Kidney (tissue), 14 donors: ENCODE measurements around the gene GRN. TPM values are rescaled to one million over a fixed set of nuclear protein-coding genes. Genes with fewer than 3 reads are reported as not detected.
A peak's percentile ranks its signal among the peaks of the same experiment; 100 is the strongest.

Experiments
- DNase-seq, 5 donors: peaks; one replicate each; pipeline ENCODE4 v3.0.0-alpha.2; 2013 to 2020
- FAIRE-seq: peaks from 2 replicates; lab custom pipeline; 2012; peaks lifted over from hg19 to GRCh38; lab: Jason Lieb, UNC
- H3K27ac ChIP-seq, 2 donors: one replicate each; pipeline ENCODE4 v1.7.0; 2013; ENCODE audit warnings: low read depth in 2 of 2, low read length in 2 of 2, inconsistent platforms in 1 of 2
- H3K27me3 ChIP-seq: one replicate; pipeline ENCODE4 v1.7.1; 2013; ENCODE audit warnings: low read length, inconsistent platforms; ENCODE audit not compliant: control insufficient read depth, insufficient read depth
- H3K36me3 ChIP-seq, 3 donors: one replicate each; pipeline versions ENCODE4 v1.7.0 to v1.7.1; 2013; ENCODE audit warnings: low read length in 3 of 3, control low read depth in 1 of 3, inconsistent platforms in 1 of 3; ENCODE audit not compliant: insufficient read depth in 3 of 3, control insufficient read depth in 2 of 3
- H3K4me1 ChIP-seq, 3 donors: one replicate each; pipeline versions ENCODE4 v1.7.0 to v1.7.1; 2013; ENCODE audit warnings: low read length in 3 of 3, inconsistent platforms in 1 of 3, low read depth in 1 of 3; ENCODE audit not compliant: control insufficient read depth in 2 of 3, insufficient read depth in 2 of 3
- H3K4me3 ChIP-seq, 3 donors: one replicate each; pipeline versions ENCODE4 v1.7.0 to v1.8.1; 2013; ENCODE audit warnings: low read length in 3 of 3, control low read depth in 1 of 3, inconsistent platforms in 1 of 3
- H3K9ac ChIP-seq, 3 donors: one replicate each; pipeline versions ENCODE4 v1.7.0 to v1.7.1; 2013; ENCODE audit warnings: low read length in 3 of 3, control low read depth in 1 of 3, inconsistent platforms in 1 of 3
- H3K9me3 ChIP-seq, 3 donors: one replicate each; pipeline versions ENCODE4 v1.7.0 to v1.7.1; 2013; ENCODE audit warnings: low read length in 3 of 3, control low read depth in 1 of 3, inconsistent platforms in 1 of 3; ENCODE audit not compliant: control insufficient read depth in 2 of 3, insufficient read depth in 1 of 3
- intact Hi-C: fragments of 100-400 bp; cut with DNase I; formaldehyde crosslinking; loops from one replicate; pipeline ENCODE4 v1.11.1; 2022
- polyA plus RNA-seq: library from polyadenylated mRNA; stranded (reverse); fragments of 350-450 nt; fragmentation: Illumina TruSeq; extraction: RNeasy Lipid Tissue Mini Kit (QIAGEN cat#74804); gene quantifications from one replicate; pipeline ENCODE4 v1.2.3, GENCODE V29; 2014; ENCODE audit warnings: low read depth, low replicate concordance; ENCODE audit not compliant: insufficient read depth
- total RNA-seq: library from RNA; stranded (reverse); fragmentation: NEBNext Ultra II Directional; extraction: Animal tissue kit (Norgen Biotek cat#: 25700); gene quantifications from one replicate; pipeline ENCODE4 v1.2.1, GENCODE V29; 2021
- TF ChIP-seq, protein P1 (sequence below): IDR thresholded peaks from 3 replicates; pipeline ENCODE4 v1.5.1; 2012; ENCODE audit warnings: mild to moderate bottlenecking, moderate library complexity, borderline replicate concordance; ENCODE audit not compliant: insufficient read depth; ENCODE audit errors: extremely low read depth
- donor health status: control.
- donor health status: control.
- donor health status: control.
- donor health status: control.
- donor health status: control.
- donor health status: DM: yes; HTN: yes; CAD: no.
- donor health status: Normal renal cell carcinoma (clear cell type).

The GRN gene
- total and polyA plus RNA-seq, 2 donors from 2014 or later, result 235 to 353 TPM

- Histone ChIP-seq H3K9me3 (no peaks in the 10 kb centered on the region), H3K36me3 (no peaks in the 10 kb centered on the region), H3K4me3 (no peak overlapping the region), H3K9ac (no peak overlapping the region), H3K27me3 (no peaks in the 10 kb centered on the region), H3K4me1 (peaks cover 0 to 11% (median 0%) of the 10 kb centered on the region in 3 donors), H3K27ac (no peak overlapping the region)
- DNase-seq, result peak in 1 of 5 donors; percentile 51
- intact Hi-C loops, result no loop called here
- TF ChIP-seq, protein P1, sequence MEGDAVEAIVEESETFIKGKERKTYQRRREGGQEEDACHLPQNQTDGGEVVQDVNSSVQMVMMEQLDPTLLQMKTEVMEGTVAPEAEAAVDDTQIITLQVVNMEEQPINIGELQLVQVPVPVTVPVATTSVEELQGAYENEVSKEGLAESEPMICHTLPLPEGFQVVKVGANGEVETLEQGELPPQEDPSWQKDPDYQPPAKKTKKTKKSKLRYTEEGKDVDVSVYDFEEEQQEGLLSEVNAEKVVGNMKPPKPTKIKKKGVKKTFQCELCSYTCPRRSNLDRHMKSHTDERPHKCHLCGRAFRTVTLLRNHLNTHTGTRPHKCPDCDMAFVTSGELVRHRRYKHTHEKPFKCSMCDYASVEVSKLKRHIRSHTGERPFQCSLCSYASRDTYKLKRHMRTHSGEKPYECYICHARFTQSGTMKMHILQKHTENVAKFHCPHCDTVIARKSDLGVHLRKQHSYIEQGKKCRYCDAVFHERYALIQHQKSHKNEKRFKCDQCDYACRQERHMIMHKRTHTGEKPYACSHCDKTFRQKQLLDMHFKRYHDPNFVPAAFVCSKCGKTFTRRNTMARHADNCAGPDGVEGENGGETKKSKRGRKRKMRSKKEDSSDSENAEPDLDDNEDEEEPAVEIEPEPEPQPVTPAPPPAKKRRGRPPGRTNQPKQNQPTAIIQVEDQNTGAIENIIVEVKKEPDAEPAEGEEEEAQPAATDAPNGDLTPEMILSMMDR, result no peak
- FAIRE-seq, result no peak
These were observed 38.8 kb downstream of the GRN start for GRCh38 chr17:44383861-44384260.

GRCh38 chr17:44384281-44384822 lies 39.2 kb downstream of the GRN start:
- no peak overlapping the region for H3K27ac ChIP-seq
- no peak for FAIRE-seq
- peaks cover 0 to 11% (median 0%) of the 10 kb centered on the region in 3 donors for H3K4me1 ChIP-seq
- no peak overlapping the region for H3K4me3 ChIP-seq
- H3K27me3 ChIP-seq, result no peaks in the 10 kb centered on the region
- intact Hi-C loops, result no loop called here
- no peak overlapping the region for H3K9ac ChIP-seq
- TF ChIP-seq, protein P1, result no peak
- no peaks in the 10 kb centered on the region for H3K9me3 ChIP-seq
- peak in 1 of 5 donors; percentile 60 for DNase-seq
- no peaks in the 10 kb centered on the region for H3K36me3 ChIP-seq

GRCh38 chr17:44384823-44385286 lies 39.8 kb downstream of the GRN start:
- Histone ChIP-seq H3K27ac (no peak overlapping the region), H3K36me3 (no peaks in the 10 kb centered on the region), H3K9ac (no peak overlapping the region), H3K9me3 (no peaks in the 10 kb centered on the region), H3K27me3 (no peaks in the 10 kb centered on the region), H3K4me3 (peak overlapping the region; percentile 7 to 61 (median 20)), H3K4me1 (peaks cover 0 to 11% (median 0%) of the 10 kb centered on the region in 3 donors)
- DNase-seq, result peak in 1 of 5 donors; percentile 71
- intact Hi-C loops, result no loop called here
- TF ChIP-seq, protein P1, result no peak
- no peak for FAIRE-seq
